HG03196 (cell line): Measurements from ENCODE around the gene CCM2.

Experiments used
- ATAC-seq: cut with Tn5 transposase; IDR thresholded peaks from one replicate; pipeline ENCODE4 v1.9.1; 2021; ENCODE audit not compliant: unreplicated experiment

CCM2 gene

DNA sequence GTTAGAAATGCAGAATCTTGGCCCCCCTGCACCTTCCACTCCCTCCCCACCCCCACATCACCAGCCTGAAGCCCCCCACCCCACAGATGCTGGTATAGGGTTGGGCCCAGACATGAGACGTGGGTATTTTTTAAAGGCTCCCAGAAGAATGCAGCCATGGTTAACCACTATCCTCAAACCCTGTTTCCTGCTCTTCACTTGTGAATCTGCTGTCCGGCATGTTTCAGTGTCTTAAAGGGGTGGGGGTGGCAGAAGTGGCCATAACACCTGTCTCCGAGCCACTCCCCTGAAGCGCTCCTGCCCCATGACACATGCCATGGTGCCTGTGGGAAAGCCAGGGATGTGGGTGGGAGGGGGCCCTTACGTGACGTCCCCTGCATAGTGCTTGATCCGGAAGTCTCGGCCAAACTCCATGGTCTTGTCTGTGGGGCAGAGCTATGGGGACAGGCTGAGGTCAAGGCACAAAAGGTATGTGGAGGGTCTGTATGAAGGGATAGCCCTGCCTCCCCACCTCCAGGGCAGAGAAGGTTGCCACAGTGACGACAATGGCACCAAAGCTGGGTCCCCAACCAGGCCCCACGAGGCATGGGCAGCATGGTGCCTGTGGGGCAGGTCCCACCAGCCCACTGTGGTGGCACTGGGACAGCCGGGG, 30.8 kb upstream of the CCM2 start:
- no peak for ATAC-seq

DNA sequence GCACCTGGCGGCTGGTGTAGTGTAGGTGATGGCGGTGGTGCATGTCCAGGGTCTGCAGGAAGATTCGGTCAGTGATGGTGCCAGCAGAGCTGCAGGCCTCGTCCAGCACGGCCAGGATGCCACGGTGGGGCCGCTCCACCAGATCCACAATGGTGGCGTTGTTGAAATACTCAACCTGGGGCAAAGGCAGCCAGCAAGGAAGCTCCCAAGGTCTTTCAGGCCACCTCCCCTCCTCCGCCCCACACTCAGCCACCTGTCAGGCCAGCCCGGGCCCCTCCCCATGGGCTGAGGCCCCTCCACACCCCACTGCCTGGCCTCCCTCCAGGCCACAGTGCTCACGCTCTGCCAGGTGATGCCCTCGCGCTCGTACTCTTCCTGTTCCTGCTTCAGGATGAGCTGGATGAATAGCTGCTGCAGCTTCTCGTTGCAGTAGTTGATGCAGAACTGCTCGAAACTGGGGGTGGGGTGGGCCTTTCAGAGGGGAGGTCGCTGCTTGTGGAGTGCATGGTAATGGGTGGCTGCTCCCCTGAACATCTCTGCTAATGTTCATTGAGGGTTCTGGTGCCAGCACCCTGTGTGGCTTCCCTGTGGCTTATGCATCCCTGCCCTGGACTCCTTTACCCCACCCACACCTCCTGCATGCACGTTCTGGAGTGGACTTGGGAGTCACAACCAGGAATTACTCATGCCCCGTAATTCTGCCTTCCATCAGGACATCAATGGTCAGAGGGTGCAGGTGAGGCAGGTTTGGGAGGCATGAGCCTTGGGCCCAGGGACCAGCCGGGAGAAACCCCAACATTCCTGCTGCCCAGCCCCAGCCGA, 30.1 kb upstream of the CCM2 start:
- no peak for ATAC-seq

DNA sequence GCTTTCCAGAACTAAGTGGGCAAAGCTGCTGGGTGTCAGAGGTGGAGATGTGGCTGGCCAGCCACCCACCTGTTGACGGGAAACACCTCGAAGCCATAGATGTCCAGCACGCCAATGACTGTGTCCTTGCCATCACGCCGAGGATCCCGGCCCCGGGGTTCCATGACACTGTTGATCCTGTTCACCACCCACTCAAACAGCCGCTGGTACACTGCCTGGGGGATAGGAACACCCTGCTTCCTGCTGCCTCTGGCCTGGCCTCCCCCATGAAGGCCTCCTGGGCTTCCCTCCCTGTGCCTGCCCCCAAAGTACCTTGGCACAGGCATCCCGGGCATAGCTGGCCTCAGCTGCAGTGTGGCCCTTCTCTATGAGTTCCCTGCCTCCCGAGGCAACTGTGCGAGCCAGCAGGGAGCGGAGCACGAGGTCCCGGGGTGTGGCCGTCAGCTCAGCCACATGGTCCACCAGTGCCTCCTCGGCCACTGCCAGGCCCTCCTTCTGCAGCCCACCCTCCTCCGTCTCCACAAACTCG, 29.4 kb upstream of the CCM2 start:
- ATAC-seq: no peak

- no peak for ATAC-seq
These were observed 28.7 kb upstream of the CCM2 start for GRCh38 chr7:44971188-44971901.

DNA sequence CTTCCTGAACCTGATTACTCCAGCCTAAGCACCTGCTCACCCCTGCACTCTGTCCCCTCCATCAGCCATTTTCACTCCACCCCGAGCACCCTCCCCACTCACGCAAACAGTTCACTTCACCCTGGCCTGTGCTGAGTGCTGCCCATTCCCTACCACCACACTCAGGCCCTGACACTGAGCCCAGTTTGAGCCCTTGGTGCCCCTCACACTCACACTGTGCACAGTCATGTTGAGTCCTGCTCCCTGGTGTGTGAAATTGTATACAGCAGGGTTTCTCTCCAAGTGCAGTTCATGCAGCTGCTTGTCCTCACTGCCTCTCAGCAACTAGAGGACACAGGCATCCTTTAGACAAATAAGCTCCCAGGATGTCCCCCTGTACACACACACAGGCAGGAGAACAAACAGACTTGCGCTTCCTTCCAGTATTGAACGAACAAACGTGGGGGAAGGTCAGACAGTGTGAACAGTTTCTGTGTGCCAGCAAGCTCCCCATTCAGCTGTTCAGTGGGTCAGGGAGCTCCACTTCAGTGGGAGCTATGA, 28.0 kb upstream of the CCM2 start:
- no peak for ATAC-seq

- no peak for ATAC-seq
These were observed 27.4 kb upstream of the CCM2 start for GRCh38 chr7:44972562-44972961.

- no peak for ATAC-seq
These were observed 26.2 kb upstream of the CCM2 start for GRCh38 chr7:44973610-44974401.

- no peak for ATAC-seq
These were observed 25.5 kb upstream of the CCM2 start for GRCh38 chr7:44974549-44974948.

DNA sequence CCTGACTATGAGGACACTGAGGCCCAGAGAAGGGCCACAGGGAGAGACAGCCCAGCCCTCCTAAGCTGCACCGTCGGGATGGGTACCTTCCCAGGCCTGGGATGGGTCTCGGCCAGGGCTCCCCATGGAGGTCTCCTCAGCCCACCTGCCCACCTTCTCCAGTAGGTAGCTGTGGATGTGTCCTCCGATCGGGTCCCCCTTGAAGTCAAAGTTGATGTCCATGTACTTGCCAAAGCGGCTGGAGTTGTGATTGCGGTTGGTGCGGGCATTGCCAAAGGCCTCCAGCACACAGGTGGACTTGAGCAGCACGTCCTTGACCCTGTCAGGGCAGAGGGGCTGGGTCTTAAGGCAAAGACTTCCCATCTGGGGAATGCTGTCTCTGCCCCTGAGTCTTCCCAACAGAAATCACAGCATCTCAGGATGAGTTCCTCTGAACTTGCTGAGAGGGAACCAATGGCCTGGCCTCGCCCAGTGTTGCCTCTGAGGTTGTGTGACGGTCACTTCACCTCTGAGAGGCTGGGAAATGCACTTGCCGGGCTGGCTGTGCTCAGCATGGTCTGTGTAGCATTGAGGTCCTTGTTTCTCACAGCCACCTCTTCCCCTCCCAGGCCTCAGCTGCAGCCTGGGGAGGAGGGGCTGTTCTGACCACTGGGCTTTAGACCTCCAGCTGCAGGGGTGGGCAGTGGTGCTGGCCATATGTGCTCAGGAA, 24.5 kb upstream of the CCM2 start:
- ATAC-seq: no peak

DNA sequence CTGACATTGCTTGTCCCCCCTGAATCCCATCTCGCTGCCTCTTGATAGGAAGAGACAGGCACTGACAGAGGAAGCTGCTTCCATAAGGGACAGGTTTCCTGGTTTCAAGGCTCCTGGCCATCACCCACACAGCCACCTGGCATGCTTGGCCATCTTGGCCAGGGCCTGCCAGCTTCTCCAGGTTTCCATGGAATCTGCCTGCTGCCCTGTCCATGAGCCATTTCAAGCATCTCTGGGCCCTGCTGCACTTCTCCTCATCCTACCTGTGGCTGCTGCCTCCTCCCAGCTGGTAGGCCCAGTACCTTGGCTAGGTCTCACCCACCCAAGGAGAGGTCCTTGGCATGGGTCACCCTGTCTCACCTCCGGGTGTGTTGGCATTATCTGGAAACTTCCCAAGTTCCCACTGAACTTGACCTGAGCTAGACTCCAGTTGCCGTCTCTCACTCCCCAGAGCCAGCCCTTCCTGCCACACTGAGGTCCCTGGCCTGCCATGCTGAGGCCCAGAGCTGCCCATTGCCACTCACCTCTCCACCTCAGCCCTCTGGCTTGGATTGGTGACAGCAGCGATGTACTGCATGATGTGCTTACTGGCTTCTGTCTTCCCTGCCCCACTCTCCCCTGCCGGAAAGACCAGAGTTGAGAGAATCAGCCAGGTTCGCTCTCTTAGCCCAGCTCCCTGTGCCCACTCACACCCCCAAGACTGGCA, 23.8 kb upstream of the CCM2 start:
- ATAC-seq: no peak

- ATAC-seq: no peak
These were observed 23.2 kb upstream of the CCM2 start for GRCh38 chr7:44976746-44977196.

GRCh38 chr7:44977304-44977958, 22.6 kb upstream of the CCM2 start:
- no peak for ATAC-seq

DNA sequence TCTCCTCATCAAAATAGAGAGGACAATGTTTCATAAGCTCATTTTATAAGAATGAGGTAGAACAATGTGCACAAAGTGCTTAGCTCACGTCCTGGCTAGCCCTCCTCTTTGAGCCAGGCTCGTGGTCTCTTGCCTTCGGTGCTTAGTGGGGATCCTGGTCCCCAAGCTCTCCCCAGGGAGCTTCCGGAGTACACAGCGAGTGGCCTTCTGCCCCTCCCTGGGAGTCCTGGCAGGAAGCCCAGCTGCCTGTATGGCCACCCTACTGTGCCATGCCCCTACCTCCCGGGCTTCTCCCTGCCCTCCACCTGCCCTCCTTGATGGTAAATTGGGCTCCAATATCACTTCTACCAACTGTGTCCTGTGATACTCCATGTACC, 22.1 kb upstream of the CCM2 start:
- no peak for ATAC-seq

GRCh38 chr7:44978511-44979366, 21.3 kb upstream of the CCM2 start, which contains the start of gene MYO1G:
MYO1G (minus strand) TSS chr7:44979015; CDS start chr7:44978961, 54 bp downstream.
- peak; percentile 55 for ATAC-seq

DNA sequence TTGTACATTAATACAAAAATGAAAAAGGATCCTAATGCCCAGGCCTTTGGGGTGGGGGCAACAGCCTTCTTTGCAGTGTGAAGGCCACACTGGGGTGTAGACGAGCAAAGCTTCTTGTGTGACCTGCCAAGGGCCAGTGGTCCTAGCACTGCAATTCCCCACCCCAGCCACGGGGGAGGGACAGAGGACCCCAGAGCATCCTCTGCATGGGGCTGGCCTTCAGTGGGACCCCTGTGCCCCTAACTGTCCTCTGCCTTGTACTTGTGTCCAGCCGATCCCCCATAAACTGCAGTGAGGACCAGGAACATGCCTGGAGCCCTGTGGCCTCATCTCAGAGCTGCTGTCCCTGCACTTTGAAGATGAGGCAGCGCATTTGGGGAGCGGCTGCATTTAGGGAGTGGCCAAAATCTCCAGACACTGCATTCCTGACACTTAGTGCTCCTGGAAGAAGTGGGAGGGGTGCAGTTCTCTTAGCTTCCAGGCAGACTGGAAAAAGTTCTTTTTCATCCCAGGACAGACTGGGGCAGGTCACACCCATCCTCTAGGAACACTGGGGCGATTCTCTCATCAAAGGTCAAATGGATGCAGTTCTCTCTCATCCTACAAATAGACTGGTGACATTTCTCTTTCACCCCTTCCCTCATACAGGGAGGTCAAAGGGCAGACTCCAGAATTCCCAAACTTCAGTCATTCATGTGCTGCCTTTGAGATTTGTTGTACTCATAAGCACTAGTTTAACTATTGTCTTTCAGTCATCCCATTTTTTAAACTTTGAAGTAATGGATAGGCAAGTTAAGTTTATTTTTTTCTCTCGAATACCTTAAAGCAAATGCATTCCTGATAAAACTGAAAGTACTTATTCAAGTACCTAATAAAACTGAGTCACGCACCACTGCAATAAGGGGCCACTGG, 20.3 kb upstream of the CCM2 start:
- ATAC-seq: no peak

DNA sequence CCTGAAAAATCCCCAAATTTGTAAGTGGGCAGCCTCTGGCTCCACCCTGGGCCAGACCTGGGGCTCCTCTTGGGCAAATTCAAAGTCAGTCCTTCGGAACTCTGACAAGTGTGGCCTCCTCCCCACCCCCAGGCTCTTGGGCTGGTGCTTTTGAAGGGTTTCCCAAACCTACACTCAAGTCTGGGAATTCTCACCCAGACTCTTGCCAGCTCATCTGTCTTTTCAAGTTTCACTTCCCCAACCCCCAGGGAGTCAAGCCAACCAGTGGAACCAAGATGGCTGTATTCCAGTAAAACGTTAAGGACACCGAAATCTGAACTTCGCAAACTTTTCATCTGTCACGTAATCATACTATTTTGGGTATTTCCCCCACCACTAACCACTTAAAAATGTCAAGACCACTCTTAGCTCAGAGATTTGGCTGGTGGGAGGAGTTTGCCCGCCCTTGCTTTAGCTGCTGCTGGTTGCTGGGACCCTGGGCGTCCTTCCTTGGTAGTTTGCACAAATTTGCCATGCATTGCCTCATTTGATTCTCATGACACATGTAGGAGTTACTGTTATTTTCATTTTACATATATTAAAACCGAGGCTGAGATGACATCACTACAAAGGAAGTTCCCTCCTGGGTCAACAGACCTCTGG, 19.5 kb upstream of the CCM2 start:
- ATAC-seq: peak; percentile 43
